Skeletal muscle satellite cell (primary cell): ENCODE data around the gene CRACDL.
"Not testable (repeated sequence)": the region's sequence is repeated elsewhere in the genome, so short reads cannot be mapped to it uniquely, and the experiment has no call there.

Experiments
- H3K27me3 ChIP-seq: 2 replicates; pipeline ENCODE4 v1.7.0; 2013; ENCODE audit warnings: low read length; ENCODE audit not compliant: control insufficient read depth, insufficient read depth
- H3K36me3 ChIP-seq: 2 replicates; pipeline ENCODE4 v1.7.0; 2013; ENCODE audit warnings: mild to moderate bottlenecking, control low read depth, low read length; ENCODE audit not compliant: insufficient read depth
- H3K4me1 ChIP-seq: 2 replicates; pipeline ENCODE4 v1.7.0; 2013; ENCODE audit warnings: low read length; ENCODE audit not compliant: control insufficient read depth, insufficient read depth
- H3K4me2 ChIP-seq: 2 replicates; pipeline ENCODE4 v1.7.0; 2013; ENCODE audit warnings: mild to moderate bottlenecking, low read length
- H3K4me3 ChIP-seq: 2 replicates; pipeline ENCODE4 v1.7.0; 2013; ENCODE audit warnings: low read length
- H3K9ac ChIP-seq: 2 replicates; pipeline ENCODE4 v1.7.0; 2013; ENCODE audit warnings: mild to moderate bottlenecking, low read depth, low read length, moderate library complexity
- H3K9me3 ChIP-seq: replicated peaks from 2 replicates; pipeline ENCODE4 v1.7.0; 2013; ENCODE audit warnings: mild to moderate bottlenecking, control low read depth, low read length

CRACDL gene

GRCh38 chr2:98900721-98901120 is 35.3 kb downstream of the CRACDL start:
- H3K4me1 ChIP-seq: no peaks in the 10 kb centered on the region
- H3K4me3 ChIP-seq: no peak overlapping the region
- H3K4me2 ChIP-seq: no peak overlapping the region
- no peaks in the 10 kb centered on the region for H3K9me3 ChIP-seq
- H3K9ac ChIP-seq: no peak overlapping the region
- H3K36me3 ChIP-seq: no peaks in the 10 kb centered on the region
- no peaks in the 10 kb centered on the region for H3K27me3 ChIP-seq

GRCh38 chr2:98899703-98900078 is 36.3 kb downstream of the CRACDL start:
- not testable (repeated sequence) for H3K4me1 ChIP-seq, H3K4me3 ChIP-seq, H3K9me3 ChIP-seq, H3K36me3 ChIP-seq, H3K9ac ChIP-seq, H3K27me3 ChIP-seq, H3K4me2 ChIP-seq

- Histone ChIP-seq H3K9ac (no peak overlapping the region), H3K9me3 (no peaks in the 10 kb centered on the region), H3K27me3 (no peaks in the 10 kb centered on the region), H3K4me1 (no peaks in the 10 kb centered on the region), H3K36me3 (no peaks in the 10 kb centered on the region), H3K4me2 (no peak overlapping the region), H3K4me3 (no peak overlapping the region)
Observed at GRCh38 chr2:98899041-98899702, 36.9 kb downstream of the CRACDL start.

- Histone ChIP-seq H3K4me2 (no peak overlapping the region), H3K9ac (no peak overlapping the region)
Observed at GRCh38 chr2:98898423-98898841, 37.6 kb downstream of the CRACDL start.

GRCh38 chr2:98897746-98898145 is 38.3 kb downstream of the CRACDL start:
- H3K9ac ChIP-seq: no peak overlapping the region
- no peaks in the 10 kb centered on the region for H3K9me3 ChIP-seq
- no peaks in the 10 kb centered on the region for H3K36me3 ChIP-seq
- H3K4me2 ChIP-seq: no peak overlapping the region
- H3K4me1 ChIP-seq: no peaks in the 10 kb centered on the region
- H3K27me3 ChIP-seq: no peaks in the 10 kb centered on the region
- H3K4me3 ChIP-seq: no peak overlapping the region

More at GRCh38 chr2:98898423-98898841, 37.6 kb downstream of the CRACDL start:
- no peaks in the 10 kb centered on the region for H3K36me3 ChIP-seq
- no peaks in the 10 kb centered on the region for H3K27me3 ChIP-seq
- no peak overlapping the region for H3K4me3 ChIP-seq
- H3K4me1 ChIP-seq: no peaks in the 10 kb centered on the region
- no peaks in the 10 kb centered on the region for H3K9me3 ChIP-seq

- H3K27me3 ChIP-seq: no peaks in the 10 kb centered on the region
- H3K9me3 ChIP-seq: no peaks in the 10 kb centered on the region
- H3K4me1 ChIP-seq: no peaks in the 10 kb centered on the region
- H3K4me3 ChIP-seq: no peak overlapping the region
- no peak overlapping the region for H3K4me2 ChIP-seq
- no peaks in the 10 kb centered on the region for H3K36me3 ChIP-seq
- H3K9ac ChIP-seq: no peak overlapping the region
Observed at GRCh38 chr2:98896944-98897343, 39.1 kb downstream of the CRACDL start.

GRCh38 chr2:98896416-98896815 is 39.6 kb downstream of the CRACDL start:
- no peaks in the 10 kb centered on the region for H3K36me3 ChIP-seq
- no peaks in the 10 kb centered on the region for H3K27me3 ChIP-seq
- H3K4me3 ChIP-seq: no peak overlapping the region
- no peak overlapping the region for H3K9ac ChIP-seq
- no peaks in the 10 kb centered on the region for H3K9me3 ChIP-seq
- H3K4me2 ChIP-seq: no peak overlapping the region
- H3K4me1 ChIP-seq: no peaks in the 10 kb centered on the region

GRCh38 chr2:98895901-98896300 is 40.1 kb downstream of the CRACDL start:
- Histone ChIP-seq H3K9ac (no peak overlapping the region), H3K4me1 (no peaks in the 10 kb centered on the region), H3K36me3 (no peaks in the 10 kb centered on the region), H3K4me2 (no peak overlapping the region), H3K9me3 (no peaks in the 10 kb centered on the region), H3K27me3 (no peaks in the 10 kb centered on the region), H3K4me3 (no peak overlapping the region)

GRCh38 chr2:98895221-98895620 is 40.8 kb downstream of the CRACDL start:
- Histone ChIP-seq H3K4me2 (no peak overlapping the region), H3K27me3 (no peaks in the 10 kb centered on the region), H3K36me3 (no peaks in the 10 kb centered on the region), H3K4me3 (no peak overlapping the region), H3K4me1 (no peaks in the 10 kb centered on the region), H3K9ac (no peak overlapping the region), H3K9me3 (no peaks in the 10 kb centered on the region)

GRCh38 chr2:98894331-98895000 is 41.6 kb downstream of the CRACDL start:
- no peak overlapping the region for H3K4me3 ChIP-seq
- H3K4me2 ChIP-seq: no peak overlapping the region
- H3K4me1 ChIP-seq: no peaks in the 10 kb centered on the region
- H3K36me3 ChIP-seq: no peaks in the 10 kb centered on the region
- H3K9ac ChIP-seq: no peak overlapping the region
- H3K27me3 ChIP-seq: no peaks in the 10 kb centered on the region
- H3K9me3 ChIP-seq: peaks cover 2% of the 10 kb centered on the region

GRCh38 chr2:98893911-98894321 is 42.1 kb downstream of the CRACDL start:
- H3K9ac ChIP-seq: no peak overlapping the region
- H3K4me1 ChIP-seq: no peaks in the 10 kb centered on the region
- no peaks in the 10 kb centered on the region for H3K27me3 ChIP-seq
- H3K36me3 ChIP-seq: no peaks in the 10 kb centered on the region
- H3K4me2 ChIP-seq: no peak overlapping the region
- H3K4me3 ChIP-seq: no peak overlapping the region
- peaks cover 2% of the 10 kb centered on the region for H3K9me3 ChIP-seq

GRCh38 chr2:98892871-98893270 is 43.2 kb downstream of the CRACDL start:
- no peaks in the 10 kb centered on the region for H3K27me3 ChIP-seq
- no peak overlapping the region for H3K4me2 ChIP-seq
- no peak overlapping the region for H3K9ac ChIP-seq
- H3K4me3 ChIP-seq: no peak overlapping the region
- no peaks in the 10 kb centered on the region for H3K4me1 ChIP-seq
- H3K9me3 ChIP-seq: peaks cover 2% of the 10 kb centered on the region
- H3K36me3 ChIP-seq: no peaks in the 10 kb centered on the region
